Right lobe of liver (tissue), 6 donors: Measurements from ENCODE around the gene CRK. TPM values are rescaled to one million over a fixed set of nuclear protein-coding genes. Genes with fewer than 3 reads are reported as not detected.
"Not testable (repeated sequence)": the region's sequence is repeated elsewhere in the genome, so short reads cannot be mapped to it uniquely, and the experiment has no call there.

Experiments
- ATAC-seq, 4 donors: fragments of 200-7000 bp; cut with Tn5 transposase; one replicate each; pipeline ENCODE4 v1.9.1; 2020; ENCODE audit warnings: mild to moderate bottlenecking in 4 of 4, moderate library complexity in 4 of 4
- DNase-seq, 3 donors: peaks; one replicate each; pipeline ENCODE4 v3.0.0-alpha.2; 2020
- H3K27ac ChIP-seq, 3 donors: fragments of 200-600 bp; one replicate each; pipeline ENCODE4 v1.8.0; 2022
- H3K27me3 ChIP-seq, 2 donors: fragments of 200-600 bp; one replicate each; pipeline ENCODE4 v1.8.0; 2022
- H3K36me3 ChIP-seq, 4 donors: fragments of 200-600 bp; sonication (generic) in 1 of 4; one replicate each; pipeline versions ENCODE4 v1.5.1 to v1.8.0; 2017 to 2022; ENCODE audit warnings: control low read depth in 1 of 4
- H3K4me1 ChIP-seq, 4 donors: fragments of 200-600 bp; sonication (generic) in 1 of 4; one replicate each; pipeline versions ENCODE4 v1.5.1 to v1.8.0; 2017 to 2022; ENCODE audit warnings: control low read depth in 1 of 4
- H3K4me3 ChIP-seq, 3 donors: fragments of 200-600 bp; one replicate each; pipeline ENCODE4 v1.8.0; 2022
- H3K9me3 ChIP-seq, 4 donors: fragments of 200-600 bp; sonication (generic) in 1 of 4; one replicate each; pipeline versions ENCODE4 v1.5.1 to v1.8.0; 2017 to 2022; ENCODE audit warnings: control low read depth in 1 of 4
- CTCF ChIP-seq, 4 donors: fragments of 200-600 bp in 3 of 4; fragments of 450-650 bp in 1 of 4; IDR thresholded peaks; one replicate each; pipeline versions ENCODE4 v1.5.1 to v1.8.0; 2016 to 2022; ENCODE audit warnings: antibody characterized with exemption in 4 of 4, mild to moderate bottlenecking in 2 of 4
- POLR2A ChIP-seq: fragments of 450-650 bp; IDR thresholded peaks from one replicate; pipeline ENCODE4 v1.6.1; 2017; ENCODE audit warnings: antibody characterized with exemption, mild to moderate bottlenecking
- WGBS: methylation state at CpG from one replicate; pipeline ENCODE4 v1.1.6; 2018; ENCODE audit warnings: low coverage, low lambda C conversion rate; ENCODE audit not compliant: insufficient coverage; ENCODE audit errors: missing lambda C conversion rate; 5-methylcytosine and 5-hydroxymethylcytosine counted together
- intact Hi-C, 2 donors: fragments of 100-400 bp; cut with DNase I; formaldehyde crosslinking; loops; one replicate each; pipeline versions ENCODE4 v1.11.2 to v1.14.1; 2022
- total RNA-seq, 6 experiments: library from RNA; depleted of rRNA in 2 of 6; stranded (reverse); fragments of >200 nt in 2 of 6; fragmentation: NEBNext Ultra II Directional in 3 of 6; extraction: Animal tissue kit (Norgen Biotek cat#: 25700) in 3 of 6; gene quantifications; one replicate each; pipeline versions ENCODE4 v1.1.0 to v1.2.4, GENCODE V29; 2016 to 2023
- donor health status: DM: no; HTN: yes; CAD: no.
- donor health status: DM: no; HTN: no; CAD: no.
- donor health status: DM: no; HTN: no; CAD: no.
- donor health status: DM: no; HTN: yes; CAD: no.
- donor health status: DM: no; HTN: yes; CAD: no.

CRK gene
- total RNA-seq, 6 experiments from 2014 or later = 33.9 to 58.6 (median 47.6) TPM

- no peak for DNase-seq
- TF ChIP-seq CTCF (IDR thresholded peaks at IDR 0.05) (no peak), POLR2A (no peak)
- intact Hi-C loops = no loop called here
- Histone ChIP-seq H3K4me3 (no peak overlapping the region), H3K36me3 (no peaks in the 10 kb centered on the region), H3K9me3 (no peaks in the 10 kb centered on the region), H3K4me1 (peaks cover 0 to 15% (median 4%) of the 10 kb centered on the region in 4 donors), H3K27ac (no peak overlapping the region), H3K27me3 (no peaks in the 10 kb centered on the region)
- ATAC-seq = no peak
- WGBS = 75% methylated on average over 4 of the region's 4 CpGs
Observed at GRCh38 chr17:1402262-1402586, 53.8 kb downstream of the CRK start.

- intact Hi-C loops = no loop called here
- Histone ChIP-seq H3K4me3 (peak within 1 kb of the TSS; percentile 77 to 89 (median 85)), H3K27ac (peak within 1 kb of the TSS; percentile 79 to 96 (median 94)), H3K36me3 (no peaks in the 10 kb centered on the region), H3K9me3 (no peaks in the 10 kb centered on the region), H3K27me3 (no peaks in the 10 kb centered on the region), H3K4me1 (peaks cover 0 to 16% (median 6%) of the 10 kb centered on the region in 4 donors)
- WGBS = 4% methylated on average over 8 of the region's 82 CpGs
- DNase-seq (peak; percentile 98 to 99 (median 98)), ATAC-seq (peak; percentile 97 to 99 (median 97))
- TF ChIP-seq CTCF (IDR thresholded peaks at IDR 0.05) (no peak), POLR2A (peak; percentile 66)
Observed at GRCh38 chr17:1399679-1400512, 56.1 kb downstream of the CRK start, which contains the start of gene YWHAE. Gene YWHAE, minus strand, starts transcription at chr17:1400222. Its CDS starts 112 bp downstream, at chr17:1400110.

GRCh38 chr17:1398931-1399678 is 56.9 kb downstream of the CRK start:
- H3K4me3 ChIP-seq = peak overlapping the region; percentile 77 to 89 (median 85)
- peaks cover 0 to 16% (median 6%) of the 10 kb centered on the region in 4 donors for H3K4me1 ChIP-seq
- peak; percentile 32 to 53 (median 40) for ATAC-seq
- intact Hi-C loops = no loop called here
- H3K36me3 ChIP-seq = no peaks in the 10 kb centered on the region
- H3K9me3 ChIP-seq = no peaks in the 10 kb centered on the region
- DNase-seq = no peak
- TF ChIP-seq POLR2A (no peak), CTCF (IDR thresholded peaks at IDR 0.05) (no peak)
- 0% methylated on average over 21 of the region's 41 CpGs for WGBS
- peak overlapping the region; percentile 79 to 96 (median 94) for H3K27ac ChIP-seq
- no peaks in the 10 kb centered on the region for H3K27me3 ChIP-seq

GRCh38 chr17:1398028-1398427 is 58.0 kb downstream of the CRK start:
- peak overlapping the region in 2 of 3 donors; percentile 85 to 89 for H3K4me3 ChIP-seq
- no peaks in the 10 kb centered on the region for H3K9me3 ChIP-seq
- 19% methylated on average over 2 of the region's 2 CpGs for WGBS
- no peak for TF ChIP-seq CTCF (IDR thresholded peaks at IDR 0.05)
- TF ChIP-seq POLR2A = no peak
- H3K4me1 ChIP-seq = peaks cover 0 to 23% (median 6%) of the 10 kb centered on the region in 4 donors
- H3K27me3 ChIP-seq = no peaks in the 10 kb centered on the region
- H3K36me3 ChIP-seq = no peaks in the 10 kb centered on the region
- intact Hi-C loops = no loop called here
- H3K27ac ChIP-seq = no peak overlapping the region
- DNase-seq (no peak), ATAC-seq (no peak)

- H3K27ac ChIP-seq, H3K36me3 ChIP-seq, ATAC-seq, H3K27me3 ChIP-seq, intact Hi-C loops, H3K9me3 ChIP-seq, H3K4me3 ChIP-seq, DNase-seq: not testable (repeated sequence)
- peaks cover 0 to 30% (median 9%) of the 10 kb centered on the region in 4 donors for H3K4me1 ChIP-seq
- 82% methylated on average over 16 of the region's 26 CpGs for WGBS
Observed at GRCh38 chr17:1395876-1396665, 60.0 kb downstream of the CRK start.
